Thoracic aorta (tissue), 2 donors: ENCODE results near the gene ERC1. TPM values are rescaled to one million over a fixed set of nuclear protein-coding genes. Genes with fewer than 3 reads are reported as not detected.
"Not testable (repeated sequence)": the region's sequence is repeated elsewhere in the genome, so short reads cannot be mapped to it uniquely, and the experiment has no call there.

Experiments
- ATAC-seq: fragments of 150-250 bp; one replicate; pipeline ENCODE4 v1.8.0; 2017; ENCODE audit warnings: low read depth; ENCODE audit not compliant: insufficient number of reproducible peaks, low FRiP score
- DNase-seq: peaks from one replicate; pipeline ENCODE4 v3.0.0-alpha.2; 2020; ENCODE audit warnings: low spot score
- H3K27ac ChIP-seq, 2 donors: fragments of 200-600 bp; sonication (generic); 1 replicate in 1 of 2; 2 replicates in 1 of 2; pipeline ENCODE4 v1.5.1; 2016; ENCODE audit warnings: mild to moderate bottlenecking in 2 of 2, moderate library complexity in 2 of 2
- H3K27me3 ChIP-seq: fragments of 200-600 bp; sonication (generic); replicated peaks from 2 replicates; pipeline ENCODE4 v1.6.0; 2016; ENCODE audit warnings: mild to moderate bottlenecking; ENCODE audit not compliant: insufficient read depth
- H3K36me3 ChIP-seq: fragments of 200-600 bp; sonication (generic); one replicate; pipeline ENCODE4 v1.5.1; 2016
- H3K4me1 ChIP-seq, 2 donors: fragments of 200-600 bp; sonication (generic); 1 replicate in 1 of 2; 2 replicates in 1 of 2; pipeline versions ENCODE4 v1.5.1 to v1.6.0; 2016; ENCODE audit warnings: low read depth in 2 of 2, mild to moderate bottlenecking in 1 of 2; ENCODE audit not compliant: control insufficient read depth in 1 of 2
- H3K4me3 ChIP-seq: fragments of 200-600 bp; sonication (generic); 2 replicates; pipeline ENCODE4 v1.5.1; 2016; ENCODE audit warnings: mild to moderate bottlenecking
- H3K9me3 ChIP-seq: fragments of 200-600 bp; sonication (generic); 2 replicates; pipeline ENCODE4 v1.5.1; 2016
- total RNA-seq, 2 donors: library from RNA; depleted of rRNA; stranded (reverse); fragments of >200 nt; gene quantifications; one replicate each; pipeline versions ENCODE4 v1.1.0 to v1.2.3, GENCODE V29; 2016
- TF ChIP-seq, protein P1 (sequence below): fragments of 200-600 bp; sonication (generic); IDR thresholded peaks from one replicate; pipeline ENCODE4 v1.5.1; 2019; ENCODE audit warnings: antibody characterized with exemption

The ERC1 gene
- total RNA-seq, 2 donors from 2014 or later = 45.8 to 80.0 TPM

GRCh38 chr12:1130571-1130970 is 139.5 kb downstream of the ERC1 start:
- Histone ChIP-seq H3K27me3 (no peaks in the 10 kb centered on the region), H3K9me3 (no peaks in the 10 kb centered on the region), H3K36me3 (no peaks in the 10 kb centered on the region), H3K4me3 (no peak overlapping the region), H3K4me1 (peaks cover 0 to 5% of the 10 kb centered on the region in 2 donors), H3K27ac (no peak overlapping the region)
- ATAC-seq = no peak
- TF ChIP-seq, protein P1, sequence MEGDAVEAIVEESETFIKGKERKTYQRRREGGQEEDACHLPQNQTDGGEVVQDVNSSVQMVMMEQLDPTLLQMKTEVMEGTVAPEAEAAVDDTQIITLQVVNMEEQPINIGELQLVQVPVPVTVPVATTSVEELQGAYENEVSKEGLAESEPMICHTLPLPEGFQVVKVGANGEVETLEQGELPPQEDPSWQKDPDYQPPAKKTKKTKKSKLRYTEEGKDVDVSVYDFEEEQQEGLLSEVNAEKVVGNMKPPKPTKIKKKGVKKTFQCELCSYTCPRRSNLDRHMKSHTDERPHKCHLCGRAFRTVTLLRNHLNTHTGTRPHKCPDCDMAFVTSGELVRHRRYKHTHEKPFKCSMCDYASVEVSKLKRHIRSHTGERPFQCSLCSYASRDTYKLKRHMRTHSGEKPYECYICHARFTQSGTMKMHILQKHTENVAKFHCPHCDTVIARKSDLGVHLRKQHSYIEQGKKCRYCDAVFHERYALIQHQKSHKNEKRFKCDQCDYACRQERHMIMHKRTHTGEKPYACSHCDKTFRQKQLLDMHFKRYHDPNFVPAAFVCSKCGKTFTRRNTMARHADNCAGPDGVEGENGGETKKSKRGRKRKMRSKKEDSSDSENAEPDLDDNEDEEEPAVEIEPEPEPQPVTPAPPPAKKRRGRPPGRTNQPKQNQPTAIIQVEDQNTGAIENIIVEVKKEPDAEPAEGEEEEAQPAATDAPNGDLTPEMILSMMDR = no peak
- no peak for DNase-seq

DNA sequence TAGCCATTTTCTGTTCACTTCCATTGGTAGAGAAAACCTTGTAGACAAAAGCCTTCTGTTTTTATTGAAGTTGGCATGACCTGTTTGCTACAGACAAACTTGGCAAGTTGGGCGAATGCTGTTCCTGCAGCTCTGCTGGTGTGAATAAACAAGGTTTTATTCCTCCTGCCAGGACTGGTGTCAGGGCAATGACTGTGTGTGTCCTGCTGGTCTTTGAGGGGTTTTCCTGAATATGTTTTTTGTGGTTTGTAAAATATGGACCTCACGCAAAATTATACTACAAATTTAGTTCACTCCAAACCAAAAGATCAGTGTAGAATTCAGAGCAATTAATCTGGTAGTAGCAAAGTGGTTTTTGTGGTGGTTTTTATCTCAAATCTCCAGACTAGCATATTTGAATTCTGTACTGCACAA is 140.8 kb downstream of the ERC1 start:
- TF ChIP-seq, protein P1 = no peak
- H3K27ac ChIP-seq = no peak overlapping the region
- H3K36me3 ChIP-seq = no peaks in the 10 kb centered on the region
- no peak for DNase-seq
- no peak for ATAC-seq
- no peaks in the 10 kb centered on the region for H3K9me3 ChIP-seq
- H3K27me3 ChIP-seq = no peaks in the 10 kb centered on the region
- H3K4me1 ChIP-seq = peaks cover 0 to 5% of the 10 kb centered on the region in 2 donors
- H3K4me3 ChIP-seq = no peak overlapping the region

- Histone ChIP-seq H3K36me3 (no peaks in the 10 kb centered on the region), H3K27ac (no peak overlapping the region), H3K4me1 (peaks cover 0 to 5% of the 10 kb centered on the region in 2 donors), H3K4me3 (no peak overlapping the region), H3K27me3 (no peaks in the 10 kb centered on the region), H3K9me3 (no peaks in the 10 kb centered on the region)
- ATAC-seq (no peak), DNase-seq (no peak)
- TF ChIP-seq, protein P1 = no peak
These were observed 141.3 kb downstream of the ERC1 start for GRCh38 chr12:1132311-1132710.

DNA sequence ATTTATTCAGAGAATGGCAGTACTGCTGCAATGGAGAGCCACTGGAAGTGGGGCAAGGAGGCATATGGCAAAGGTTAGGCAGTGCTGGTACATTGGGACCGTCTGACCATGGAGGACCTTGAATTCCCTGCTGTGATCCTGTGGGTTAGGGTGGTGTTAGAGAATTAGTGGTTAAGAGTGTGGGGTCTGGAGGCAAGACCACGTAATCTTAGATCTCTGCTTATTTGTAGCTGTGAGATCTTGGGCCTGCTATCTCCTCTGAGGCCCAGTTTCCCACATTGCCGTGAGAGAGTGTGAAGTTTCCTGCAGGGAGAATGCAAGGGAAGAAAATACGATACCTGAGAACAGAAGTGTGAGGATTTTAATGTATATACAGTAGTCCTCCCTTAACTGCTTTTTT is 147.7 kb downstream of the ERC1 start:
- Histone ChIP-seq H3K9me3 (no peaks in the 10 kb centered on the region), H3K27me3 (no peaks in the 10 kb centered on the region), H3K4me1 (no peaks in the 10 kb centered on the region), H3K27ac (no peak overlapping the region), H3K36me3 (no peaks in the 10 kb centered on the region), H3K4me3 (no peak overlapping the region)
- DNase-seq = no peak
- no peak for ATAC-seq
- TF ChIP-seq, protein P1 = no peak

DNA sequence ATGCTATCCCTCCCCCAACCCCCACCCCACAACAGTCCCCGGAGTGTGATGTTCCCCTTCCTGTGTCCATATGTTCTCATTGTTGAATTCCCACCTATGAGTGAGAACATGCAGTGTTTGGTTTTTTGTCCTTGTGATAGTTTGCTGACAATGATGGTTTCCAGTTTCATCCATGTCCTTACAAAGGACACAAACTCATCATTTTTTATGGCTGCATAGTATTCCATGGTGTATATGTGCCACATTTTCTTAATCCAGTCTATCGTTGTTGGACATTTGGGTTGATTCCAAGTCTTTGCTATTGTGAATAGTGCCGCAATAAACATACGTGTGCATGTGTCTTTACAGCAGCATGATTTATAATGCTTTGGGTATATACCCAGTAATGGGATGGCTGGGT is 155.7 kb downstream of the ERC1 start:
- H3K9me3 ChIP-seq, H3K36me3 ChIP-seq, DNase-seq, ATAC-seq, H3K4me3 ChIP-seq, H3K4me1 ChIP-seq, H3K27ac ChIP-seq, H3K27me3 ChIP-seq: not testable (repeated sequence)

DNA sequence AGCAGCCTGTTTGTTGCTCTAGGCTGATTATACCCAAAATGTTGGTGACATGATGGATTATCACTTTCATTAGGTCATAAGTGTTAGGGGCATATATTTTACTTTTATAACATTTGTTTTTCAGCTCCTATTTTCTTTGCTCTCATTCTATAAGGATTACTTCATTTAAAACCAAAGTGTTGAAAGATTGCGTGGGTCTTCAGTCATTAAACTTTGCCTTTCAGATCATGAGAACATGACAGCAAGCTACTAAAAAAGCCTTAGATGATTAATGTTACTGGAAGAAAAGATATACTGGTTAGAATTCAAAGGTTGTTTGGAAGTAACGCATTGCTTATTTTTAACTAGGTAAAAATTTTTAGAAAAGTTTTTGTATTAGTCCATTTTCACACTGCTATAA is 156.8 kb downstream of the ERC1 start:
- Histone ChIP-seq H3K27me3 (no peaks in the 10 kb centered on the region), H3K27ac (no peak overlapping the region), H3K4me3 (no peak overlapping the region), H3K4me1 (no peaks in the 10 kb centered on the region), H3K36me3 (no peaks in the 10 kb centered on the region), H3K9me3 (no peaks in the 10 kb centered on the region)
- DNase-seq (no peak), ATAC-seq (no peak)
- TF ChIP-seq, protein P1 = no peak
